Naive thymus-derived CD8-positive, alpha-beta T cell (primary cell): ENCODE measurements around the gene HSPA8. TPM values are rescaled to one million over a fixed set of nuclear protein-coding genes. Genes with fewer than 3 reads are reported as not detected.
A peak's percentile ranks its signal among the peaks of the same experiment; 100 is the strongest.

Experiments
- ATAC-seq, 2 donors: fragments of 150-1000 bp; cut with Tn5 transposase in 1 of 2; sonication (Bioruptor Pico), chemical (Tn5 transposase) in 1 of 2; 1 replicate in 1 of 2; 2 replicates in 1 of 2; pipeline ENCODE4 v1.10.0; 2021; ENCODE audit warnings: mild to moderate bottlenecking in 2 of 2, moderate library complexity in 2 of 2
- POLR2A ChIA-PET: fragments of 350-600 bp; sonication (Branson Sonifier 250); formaldehyde crosslinking; loops from one replicate; lab custom pipeline; 2021; ENCODE audit warnings: antibody characterized with exemption; lab: Charles Lee
- DNase-seq, 10 donors: peaks; one replicate each; pipeline versions ENCODE4 v3.0.0 to v3.0.0-alpha.2; 2020 to 2022
- H3K27ac Mint-ChIP-seq, 10 donors: one replicate each; pipeline ENCODE4 v1.8.0; 2020 to 2022; ENCODE audit warnings: mild to moderate bottlenecking in 10 of 10, mixed read lengths in 10 of 10, moderate library complexity in 4 of 10, inconsistent platforms in 1 of 10
- H3K27me3 Mint-ChIP-seq, 5 donors: one replicate each; pipeline ENCODE4 v1.8.0; 2021 to 2022; ENCODE audit warnings: mixed read lengths in 5 of 5
- H3K36me3 Mint-ChIP-seq, 3 donors: one replicate each; pipeline ENCODE4 v1.8.0; 2020 to 2022; ENCODE audit warnings: mixed read lengths in 3 of 3, mild to moderate bottlenecking in 2 of 3, inconsistent platforms in 1 of 3
- H3K4me1 Mint-ChIP-seq, 4 donors: one replicate each; pipeline ENCODE4 v1.8.0; 2021 to 2022; ENCODE audit warnings: mixed read lengths in 4 of 4
- H3K4me3 Mint-ChIP-seq, 10 donors: one replicate each; pipeline ENCODE4 v1.8.0; 2020 to 2022; ENCODE audit warnings: mild to moderate bottlenecking in 10 of 10, mixed read lengths in 10 of 10, moderate library complexity in 6 of 10, inconsistent platforms in 1 of 10
- H3K9me3 Mint-ChIP-seq, 9 donors: one replicate each; pipeline ENCODE4 v1.8.0; 2020 to 2022; ENCODE audit warnings: mixed read lengths in 9 of 9, mild to moderate bottlenecking in 3 of 9, inconsistent platforms in 1 of 9, moderate library complexity in 1 of 9
- polyA plus RNA-seq, 3 donors: library from polyadenylated mRNA; unstranded; fragments of 300-500 nt; fragmentation: Illumina TruSeq; gene quantifications; one replicate each; pipeline ENCODE4 v1.2.3, GENCODE V29; 2021
- total RNA-seq, 8 experiments: library from RNA in 2 of 8; stranded (reverse) in 2 of 8; gene quantifications; one replicate each; pipeline ENCODE4 v1.2.3 and lab custom pipeline; 2021 to 2026

HSPA8 gene
- total RNA-seq = 100 to 1,000 TPM; 892 to 941 TPM
- 1,000 to 10,000 TPM; 1,075 to 1,399 (median 1,151) TPM for polyA plus RNA-seq
- 885 to 5,298 (median 2,631) reads per million in 6 experiments for total RNA-seq (lab: John Stamatoyannopoulos, UW)

GRCh38 chr11:123061403-123062157 lies at the start of gene HSPA8:
HSPA8 (minus strand) TSS chr11:123062136; CDS start chr11:123061324, 812 bp downstream.
- POLR2A ChIA-PET = interaction anchor here (0.7 to 15.2 kb wide), 34 partner anchors 7 to 1769 kb away, joined by 3 to 220 read pairs (median 5); partner anchors contain the start of genes CRTAM, SC5D and UBASH3B
- H3K36me3 Mint-ChIP-seq = peaks cover 41 to 59% (median 51%) of the 10 kb centered on the region in 3 donors
- peaks cover 0 to 1% (median 0%) of the 10 kb centered on the region in 5 donors for H3K27me3 Mint-ChIP-seq
- H3K4me1 Mint-ChIP-seq = peaks cover 48 to 80% (median 67%) of the 10 kb centered on the region in 4 donors
- peak in 1 of 2 donors; percentile 19 for ATAC-seq
- peak in 7 of 10 donors; percentile 40 to 80 (median 56) for DNase-seq
- H3K27ac Mint-ChIP-seq = peak within 1 kb of the TSS; percentile 96 to 100 (median 98)
- H3K9me3 Mint-ChIP-seq = peaks cover 0 to 2% (median 0%) of the 10 kb centered on the region in 9 donors
- peak within 1 kb of the TSS; percentile 96 to 100 (median 99) for H3K4me3 Mint-ChIP-seq

GRCh38 chr11:123111465-123111864 lies 49.5 kb upstream of the HSPA8 start:
- peaks cover 1 to 6% (median 4%) of the 10 kb centered on the region in 4 donors for H3K4me1 Mint-ChIP-seq
- no peak overlapping the region for H3K4me3 Mint-ChIP-seq
- POLR2A ChIA-PET = interaction anchor here (0.6 to 1.6 kb wide), 3 partner anchors 39 to 401 kb away, joined by 3 to 8 read pairs (median 4); no protein-coding TSS in a partner anchor
- DNase-seq (peak in 4 of 10 donors; percentile 16 to 53 (median 46)), ATAC-seq (peak; percentile 50 to 61)
- peaks cover 0 to 3% (median 2%) of the 10 kb centered on the region in 3 donors for H3K36me3 Mint-ChIP-seq
- peaks cover 0 to 3% (median 1%) of the 10 kb centered on the region in 5 donors for H3K27me3 Mint-ChIP-seq
- H3K27ac Mint-ChIP-seq = peak overlapping the region in 1 of 10 donors; percentile 47
- peaks cover 0 to 4% (median 0%) of the 10 kb centered on the region in 9 donors for H3K9me3 Mint-ChIP-seq

GRCh38 chr11:123110397-123110796 lies 48.5 kb upstream of the HSPA8 start:
- ATAC-seq = no peak
- Mint-ChIP-seq H3K4me1 (peaks cover 1 to 6% (median 4%) of the 10 kb centered on the region in 4 donors), H3K9me3 (no peaks in the 10 kb centered on the region), H3K27me3 (peaks cover 0 to 3% (median 1%) of the 10 kb centered on the region in 5 donors), H3K36me3 (peaks cover 0 to 2% (median 0%) of the 10 kb centered on the region in 3 donors), H3K27ac (peak overlapping the region in 5 of 10 donors; percentile 15 to 59 (median 48)), H3K4me3 (peak overlapping the region in 9 of 10 donors; percentile 1 to 65 (median 29))
- DNase-seq = no peak
- POLR2A ChIA-PET = interaction anchor here (0.5 to 1.6 kb wide), 6 partner anchors 30 to 54 kb away, joined by 3 to 8 read pairs (median 4); partner anchors contain the start of gene HSPA8

- Mint-ChIP-seq H3K27ac (peak overlapping the region in 1 of 10 donors; percentile 37), H3K4me1 (peaks cover 5 to 12% (median 10%) of the 10 kb centered on the region in 4 donors), H3K4me3 (no peak overlapping the region), H3K36me3 (peaks cover 0 to 2% (median 0%) of the 10 kb centered on the region in 3 donors), H3K27me3 (peaks cover 0 to 3% (median 0%) of the 10 kb centered on the region in 5 donors), H3K9me3 (no peaks in the 10 kb centered on the region)
- no peak for DNase-seq
- POLR2A ChIA-PET = interaction anchor here (1.0 to 2.6 kb wide), 2 partner anchors 43 to 46 kb away, joined by 3 to 6 read pairs; partner anchors contain the start of gene HSPA8
- no peak for ATAC-seq
Measured at GRCh38 chr11:123107945-123108495, 46.1 kb upstream of the HSPA8 start.

GRCh38 chr11:123104697-123105096 lies 42.8 kb upstream of the HSPA8 start:
- H3K4me3 Mint-ChIP-seq = no peak overlapping the region
- H3K4me1 Mint-ChIP-seq = peaks cover 12 to 25% (median 21%) of the 10 kb centered on the region in 4 donors
- ATAC-seq = no peak
- no peaks in the 10 kb centered on the region for H3K9me3 Mint-ChIP-seq
- H3K27me3 Mint-ChIP-seq = peaks cover 0 to 3% (median 0%) of the 10 kb centered on the region in 5 donors
- POLR2A ChIA-PET = interaction anchor here (2.3 to 6.5 kb wide), 2 partner anchors 35 to 43 kb away, joined by 11 to 92 read pairs; partner anchors contain the start of gene HSPA8
- H3K27ac Mint-ChIP-seq = no peak overlapping the region
- H3K36me3 Mint-ChIP-seq = peaks cover 0 to 2% (median 0%) of the 10 kb centered on the region in 3 donors
- DNase-seq = no peak

GRCh38 chr11:123103326-123103980 lies 41.5 kb upstream of the HSPA8 start:
- Mint-ChIP-seq H3K4me1 (peaks cover 12 to 27% (median 21%) of the 10 kb centered on the region in 4 donors), H3K27me3 (no peaks in the 10 kb centered on the region), H3K4me3 (no peak overlapping the region), H3K9me3 (no peaks in the 10 kb centered on the region), H3K36me3 (peaks cover 0 to under 1% (median 0%) of the 10 kb centered on the region in 3 donors), H3K27ac (peak overlapping the region in 7 of 10 donors; percentile 8 to 89 (median 49))
- POLR2A ChIA-PET = interaction anchor here (0.6 to 6.5 kb wide), 8 partner anchors 11 to 49 kb away, joined by 3 to 92 read pairs (median 8); partner anchors contain the start of gene HSPA8
- ATAC-seq (peak; percentile 65 to 89), DNase-seq (peak in 8 of 10 donors; percentile 7 to 65 (median 30))

- no peaks in the 10 kb centered on the region for H3K9me3 Mint-ChIP-seq
- peak overlapping the region; percentile 63 to 92 (median 80) for H3K27ac Mint-ChIP-seq
- ATAC-seq = peak; percentile 32 to 35
- H3K4me1 Mint-ChIP-seq = peaks cover 12 to 27% (median 21%) of the 10 kb centered on the region in 4 donors
- H3K36me3 Mint-ChIP-seq = peaks cover 0 to 4% (median 0%) of the 10 kb centered on the region in 3 donors
- DNase-seq = no peak
- peak overlapping the region; percentile 2 to 68 (median 60) for H3K4me3 Mint-ChIP-seq
- POLR2A ChIA-PET = interaction anchor here (1.1 to 6.5 kb wide), 4 partner anchors 12 to 44 kb away, joined by 4 to 92 read pairs (median 11); partner anchors contain the start of gene HSPA8
- H3K27me3 Mint-ChIP-seq = no peaks in the 10 kb centered on the region
Measured at GRCh38 chr11:123100379-123101085, 38.6 kb upstream of the HSPA8 start.

GRCh38 chr11:123098990-123099389 lies 37.1 kb upstream of the HSPA8 start:
- DNase-seq = no peak
- Mint-ChIP-seq H3K9me3 (no peaks in the 10 kb centered on the region), H3K27ac (peak overlapping the region in 1 of 10 donors; percentile 7), H3K4me3 (no peak overlapping the region), H3K27me3 (no peaks in the 10 kb centered on the region), H3K4me1 (peaks cover 12 to 27% (median 20%) of the 10 kb centered on the region in 4 donors), H3K36me3 (peaks cover 0 to 4% (median 0%) of the 10 kb centered on the region in 3 donors)
- POLR2A ChIA-PET = interaction anchor here (3.7 to 6.5 kb wide), 2 partner anchors 28 to 37 kb away, joined by 16 to 92 read pairs; partner anchors contain the start of gene HSPA8
- ATAC-seq = no peak

- Mint-ChIP-seq H3K27me3 (no peaks in the 10 kb centered on the region), H3K4me1 (peaks cover 0 to 6% (median 2%) of the 10 kb centered on the region in 4 donors), H3K36me3 (peaks cover 0 to 4% (median 0%) of the 10 kb centered on the region in 3 donors), H3K9me3 (no peaks in the 10 kb centered on the region), H3K27ac (no peak overlapping the region), H3K4me3 (no peak overlapping the region)
- DNase-seq (no peak), ATAC-seq (no peak)
- POLR2A ChIA-PET = interaction anchor here (0.6 to 1.4 kb wide), 3 partner anchors 21 to 32 kb away, joined by 3 read pairs; partner anchors contain the start of gene HSPA8
Measured at GRCh38 chr11:123093739-123094138, 31.8 kb upstream of the HSPA8 start.

GRCh38 chr11:123091506-123091905 lies 29.6 kb upstream of the HSPA8 start:
- H3K27me3 Mint-ChIP-seq = no peaks in the 10 kb centered on the region
- H3K9me3 Mint-ChIP-seq = no peaks in the 10 kb centered on the region
- DNase-seq = no peak
- H3K4me3 Mint-ChIP-seq = no peak overlapping the region
- no peak for ATAC-seq
- H3K36me3 Mint-ChIP-seq = no peaks in the 10 kb centered on the region
- POLR2A ChIA-PET = interaction anchor here (0.8 to 6.8 kb wide), 3 partner anchors 20 to 29 kb away, joined by 3 to 46 read pairs (median 6); partner anchors contain the start of gene HSPA8
- H3K27ac Mint-ChIP-seq = peak overlapping the region in 7 of 10 donors; percentile 4 to 92 (median 54)
- H3K4me1 Mint-ChIP-seq = peaks cover 3 to 26% (median 15%) of the 10 kb centered on the region in 4 donors
